ENCODE measurements around the gene STX5.
"Not testable (repeated sequence)": the region's sequence is repeated elsewhere in the genome, so short reads cannot be mapped to it uniquely, and the experiment has no call there.

STX5 gene

GRCh38 chr11:62830904-62831519 is 839 bp downstream of the STX5 start:
- ATAC-seq = no peak
- no peak for DNase-seq

DNA sequence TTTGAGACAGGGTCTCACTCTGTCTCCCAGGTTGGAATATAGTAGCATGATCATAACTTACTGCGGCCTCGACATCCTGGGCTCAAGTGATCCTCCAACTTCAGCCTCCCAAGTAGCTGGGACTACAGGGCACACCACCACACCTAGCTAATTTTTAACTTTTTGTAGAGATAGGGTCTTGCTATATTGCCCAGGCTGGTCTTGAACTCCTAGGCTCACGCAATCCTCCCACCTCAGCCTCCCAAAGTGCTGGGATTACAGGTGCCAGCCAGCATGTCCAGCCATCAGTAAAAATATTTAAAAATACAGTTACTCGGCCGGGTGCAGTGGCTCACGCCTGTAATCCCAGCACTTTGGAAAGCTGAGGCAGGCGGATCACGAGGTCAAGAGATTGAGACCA is 3.7 kb downstream of the STX5 start:
- not testable (repeated sequence) for ATAC-seq, DNase-seq

DNA sequence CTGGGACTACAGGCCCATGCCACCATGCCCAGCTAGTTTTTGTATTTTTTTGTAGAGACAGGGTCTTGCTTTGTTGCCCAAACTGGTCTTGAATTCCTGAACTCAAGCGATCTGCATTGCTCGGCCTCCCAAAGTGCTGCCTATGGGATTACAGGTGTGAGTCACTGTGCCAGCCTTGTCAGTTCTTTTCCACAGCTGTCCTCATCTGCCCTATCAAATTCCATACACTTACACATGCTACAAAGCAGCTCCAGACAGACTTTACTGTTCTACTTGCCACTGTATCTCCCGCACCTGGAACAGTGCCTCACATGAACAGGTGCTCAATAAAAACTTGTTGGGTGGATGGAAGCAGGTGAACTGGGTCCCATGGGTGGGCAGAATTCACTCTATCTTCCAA is 8.2 kb downstream of the STX5 start:
- no peak for ATAC-seq
- no peak for DNase-seq

DNA sequence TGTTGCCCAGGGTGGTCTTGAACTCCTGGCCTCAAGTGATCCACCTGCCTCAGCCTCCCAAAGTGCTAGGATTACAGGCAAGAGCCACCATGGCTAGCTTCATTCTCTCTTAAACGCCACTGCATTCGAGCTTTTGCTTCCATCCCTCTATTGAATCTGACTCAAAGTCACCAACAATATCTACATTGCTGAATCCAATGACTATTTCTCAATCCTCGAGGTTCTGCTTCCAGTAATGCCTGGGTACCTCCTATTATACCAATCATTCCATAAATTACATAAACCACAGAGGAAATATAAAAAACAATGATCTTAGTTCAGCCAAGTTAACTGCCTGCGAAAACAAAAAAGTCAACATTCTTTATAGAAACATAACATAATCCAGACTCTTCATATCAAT is 14.7 kb downstream of the STX5 start:
- no peak for ATAC-seq

DNA sequence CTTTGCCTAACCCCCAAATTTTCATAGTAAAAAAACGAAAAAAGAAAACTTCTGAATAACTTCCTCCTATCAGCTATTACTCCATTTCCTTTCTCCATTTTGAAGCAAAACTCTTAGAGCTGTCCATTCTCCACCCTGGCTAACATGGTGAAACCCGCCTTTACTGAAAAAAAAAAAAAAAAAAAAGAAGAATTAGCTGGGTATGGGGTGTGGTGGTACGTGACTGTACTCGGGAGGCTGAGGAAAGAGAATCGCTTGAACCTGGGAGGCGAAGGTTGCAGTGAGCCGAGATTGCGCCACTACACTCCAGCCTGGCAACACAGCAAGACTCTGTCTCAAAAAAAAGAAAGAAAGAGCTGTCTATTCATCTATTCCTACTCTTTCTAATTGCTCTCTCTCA is 15.3 kb downstream of the STX5 start:
- ATAC-seq = no peak
- DNase-seq = no peak

More for the DNA sequence above, 14.7 kb downstream of the STX5 start:
- DNase-seq = no peak

DNA sequence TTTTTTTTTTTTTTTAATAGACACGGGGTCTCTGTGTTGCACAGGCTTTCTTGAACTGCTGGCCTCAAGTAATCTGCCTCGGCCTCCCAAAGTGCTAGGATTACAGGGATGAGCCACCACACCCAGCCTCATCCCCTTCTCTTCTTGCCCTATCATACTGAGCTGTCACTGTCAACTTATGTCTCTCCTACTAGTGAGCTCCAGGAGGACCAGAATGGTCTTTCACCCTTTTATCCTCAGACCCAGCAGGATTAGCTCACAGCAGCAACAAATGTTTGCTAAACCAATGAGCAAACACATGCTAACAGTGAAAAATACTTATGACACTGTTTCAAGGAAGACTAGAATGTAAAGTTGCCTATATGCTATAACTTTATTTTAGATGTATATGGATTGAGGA is 20.2 kb downstream of the STX5 start:
- DNase-seq (no peak), ATAC-seq (no peak)

GRCh38 chr11:62810748-62811147 is 21.1 kb downstream of the STX5 start:
- DNase-seq (no peak), ATAC-seq (no peak)

DNA sequence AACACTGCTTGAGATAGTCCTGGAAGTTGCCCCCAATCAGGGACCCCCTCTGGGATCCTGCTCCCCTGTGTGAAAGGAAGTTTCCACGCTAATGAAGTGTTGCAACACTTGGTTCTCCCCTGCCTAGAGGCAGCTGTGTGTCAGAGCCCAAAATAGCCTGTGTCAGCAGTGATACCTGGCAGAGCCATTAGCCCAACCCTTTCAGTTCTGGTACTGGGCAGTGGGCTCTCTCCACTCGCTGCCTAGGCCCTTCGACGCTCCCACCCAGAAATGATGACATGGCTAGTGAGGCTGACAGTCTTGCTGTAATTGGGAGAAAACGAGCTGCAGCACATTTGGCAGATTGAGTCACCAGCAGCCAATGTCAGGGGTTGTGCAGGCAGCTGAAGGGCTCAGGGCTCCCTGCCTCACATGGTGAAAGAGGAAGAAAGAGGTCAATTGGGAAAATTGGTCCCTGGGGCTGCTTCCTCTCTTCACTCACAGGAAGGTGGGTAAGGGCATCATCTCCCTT is 25.2 kb downstream of the STX5 start:
- DNase-seq (no peak), ATAC-seq (no peak)

DNA sequence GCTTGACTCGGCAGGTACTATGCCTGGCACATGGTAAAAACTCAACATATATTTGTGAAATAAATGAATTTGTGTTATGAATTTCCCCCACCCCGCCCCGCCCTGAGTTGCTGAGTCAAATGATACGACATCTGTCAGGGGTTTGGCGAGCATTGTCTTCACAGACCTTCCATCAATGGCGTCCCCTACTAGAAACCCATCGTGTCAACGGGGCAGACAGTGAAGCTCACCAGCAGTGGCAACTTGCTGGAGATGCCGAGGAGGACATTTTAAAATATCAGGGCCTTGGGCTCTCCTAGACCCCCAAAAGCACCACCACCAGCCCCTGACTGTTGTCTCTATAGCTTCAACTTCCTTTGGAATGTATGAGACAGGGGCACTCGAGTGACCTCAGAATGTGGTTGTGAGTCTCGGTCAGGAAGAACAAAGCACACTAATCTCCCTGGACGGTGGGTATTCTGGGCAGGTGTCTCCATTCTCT is 25.9 kb downstream of the STX5 start:
- DNase-seq (peak; percentile 33), ATAC-seq (peak; percentile 38)

GRCh38 chr11:62805076-62805892 is 26.6 kb downstream of the STX5 start, which contains the start of gene NXF1:
Gene NXF1 (minus strand): TSS chr11:62805440. CDS start chr11:62805356, 84 bp downstream.
- peak; percentile 79 for ATAC-seq

GRCh38 chr11:62804310-62805075 is 27.4 kb downstream of the STX5 start:
- DNase-seq = no peak
- ATAC-seq = peak; percentile 30

More at GRCh38 chr11:62805076-62805892, 26.6 kb downstream of the STX5 start, which contains the start of gene NXF1:
- peak; percentile 98 for DNase-seq

DNA sequence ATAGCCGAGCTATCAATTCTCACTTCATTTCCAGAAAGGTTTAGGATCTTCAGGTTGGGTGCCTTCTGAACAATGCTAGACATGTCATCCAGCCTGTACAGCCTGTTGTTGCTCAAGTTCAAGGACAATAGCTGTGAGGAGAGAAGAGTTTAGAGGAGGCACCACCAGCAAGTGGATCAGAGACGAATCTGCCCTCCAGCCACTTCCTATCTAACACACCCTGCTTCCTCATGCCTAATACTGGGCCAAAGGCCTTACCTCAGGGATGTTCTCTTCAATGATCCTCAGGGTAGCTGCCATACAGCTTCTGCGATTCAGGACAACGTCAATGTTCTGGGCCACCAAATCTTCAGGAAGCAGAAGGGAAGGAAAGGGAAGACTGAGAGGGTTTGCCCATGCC is 30.8 kb downstream of the STX5 start:
- DNase-seq (no peak), ATAC-seq (no peak)

DNA sequence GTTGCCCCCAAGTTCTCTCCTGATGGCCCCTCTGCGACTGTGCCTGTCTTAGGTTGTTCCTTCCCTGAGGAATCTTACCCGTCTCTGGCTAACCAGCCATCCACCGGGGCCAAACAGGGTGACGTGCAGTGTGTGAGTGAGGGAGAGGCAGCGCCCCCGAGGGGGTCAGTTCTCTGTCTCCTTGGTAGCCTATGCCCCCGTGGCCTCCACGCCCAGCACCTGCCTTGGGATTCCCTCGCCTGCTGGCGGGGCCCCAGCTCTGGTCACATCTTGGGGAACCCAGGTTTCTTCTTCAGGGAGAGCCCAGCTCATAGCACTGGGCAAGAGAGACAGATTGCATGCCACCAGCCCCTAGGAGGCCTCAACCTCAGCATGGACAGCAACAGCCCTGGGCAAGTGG is 32.4 kb downstream of the STX5 start:
- DNase-seq (no peak), ATAC-seq (peak; percentile 6)

DNA sequence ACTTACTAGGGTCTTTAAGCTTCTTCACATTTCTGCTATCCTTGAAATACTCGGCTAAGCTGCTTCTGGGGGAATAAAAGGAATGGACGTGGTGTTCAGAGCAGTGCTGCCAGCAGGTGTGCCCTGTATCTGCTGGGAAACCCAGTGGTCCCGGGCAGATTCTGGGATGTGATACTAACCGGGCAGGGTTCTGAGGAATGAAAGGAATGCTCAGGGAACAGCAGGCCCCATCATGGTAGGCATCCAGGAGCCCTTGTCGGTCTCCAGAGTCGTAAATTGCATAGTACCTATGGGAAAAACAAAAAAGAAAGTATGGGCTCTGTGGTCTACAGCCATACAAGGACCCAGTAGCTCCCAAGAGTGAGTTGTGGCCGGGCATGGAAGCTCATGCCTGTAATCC is 35.6 kb downstream of the STX5 start:
- no peak for ATAC-seq
- no peak for DNase-seq

GRCh38 chr11:62794201-62794775 is 37.6 kb downstream of the STX5 start:
- no peak for DNase-seq
- no peak for ATAC-seq

- DNase-seq = peak; percentile 27
Observed at GRCh38 chr11:62792202-62792575, 39.7 kb downstream of the STX5 start.

GRCh38 chr11:62791501-62792201 is 40.2 kb downstream of the STX5 start, which contains the start of gene TMEM223:
Gene TMEM223 (minus strand): TSS chr11:62792006. CDS start chr11:62791994, 12 bp downstream.
- ATAC-seq = peak; percentile 87

More at GRCh38 chr11:62792202-62792575, 39.7 kb downstream of the STX5 start:
- ATAC-seq = no peak

GRCh38 chr11:62789576-62789975 is 42.3 kb downstream of the STX5 start:
- ATAC-seq = no peak
- DNase-seq = no peak

More at GRCh38 chr11:62791501-62792201, 40.2 kb downstream of the STX5 start, which contains the start of gene TMEM223:
- DNase-seq = peak; percentile 95

- ATAC-seq = no peak
- no peak for DNase-seq
Observed at GRCh38 chr11:62788991-62789390, 42.9 kb downstream of the STX5 start.

GRCh38 chr11:62787005-62787759 is 44.7 kb downstream of the STX5 start, which contains the start of gene TMEM179B:
Gene TMEM179B (plus strand): TSS chr11:62787402. CDS start chr11:62787432, 30 bp downstream.
- ATAC-seq = peak; percentile 81
- peak; percentile 99 for DNase-seq

Data from stimulated activated naive CD8-positive, alpha-beta T cell treated with anti-CD3 and anti-CD28 coated beads, Interleukin-15, Interleukin-2, amounts not matched to agents 100 U/mL and 50 U/mL, for 24 hours (primary cell).